Caco-2 (cell line): Measurements from ENCODE around the gene ZC3HAV1. TPM values are rescaled to one million over a fixed set of nuclear protein-coding genes. Genes with fewer than 3 reads are reported as not detected.
"Not testable (repeated sequence)": the region's sequence is repeated elsewhere in the genome, so short reads cannot be mapped to it uniquely, and the experiment has no call there.

Source experiments
- BruUV-seq: library from RNA; stranded (reverse); fragments of 400-500 nt; replicated peaks from 2 replicates; lab custom pipeline; 2021; lab: Mats Ljungman, UMichigan
- CTCF ChIA-PET: fragments of 300-600 bp; sonication (Branson Sonifier 250); formaldehyde crosslinking; loops from one replicate; lab custom pipeline; 2022; ENCODE audit warnings: antibody characterized with exemption; lab: Charles Lee
- POLR2A ChIA-PET: fragments of 300-600 bp; sonication (Branson Sonifier 250); formaldehyde crosslinking; loops from one replicate; lab custom pipeline; 2022; ENCODE audit warnings: antibody characterized with exemption; lab: Charles Lee
- DNase-seq, 2 experiments: peaks; one replicate each; pipeline versions ENCODE4 v3.0.0 to v3.0.0-alpha.2; 2020 to 2022
- H3K27me3 ChIP-seq: replicated peaks from 2 replicates; pipeline ENCODE4 v1.6.0; 2011; ENCODE audit warnings: low read length; ENCODE audit not compliant: control insufficient read depth, insufficient read depth
- H3K36me3 ChIP-seq: 2 replicates; pipeline ENCODE4 v1.5.1; 2011; ENCODE audit warnings: low read length; ENCODE audit not compliant: control insufficient read depth, insufficient read depth
- H3K4me1 ChIP-seq: fragments of 250-450 bp; sonication (Bioruptor Pico); 2 replicates; pipeline ENCODE4 v1.5.1; 2020; ENCODE audit warnings: mild to moderate bottlenecking
- H3K4me3 ChIP-seq: 2 replicates; pipeline ENCODE4 v1.5.1; 2011; ENCODE audit warnings: low read depth, mild to moderate bottlenecking, control low read depth, low read length
- H3K9me3 ChIP-seq: fragments of 250-450 bp; sonication (Bioruptor Pico); 2 replicates; pipeline ENCODE4 v1.5.1; 2020; ENCODE audit warnings: mild to moderate bottlenecking, moderate library complexity
- H3K27ac Mint-ChIP-seq: one replicate; pipeline ENCODE4 v1.8.0; 2022; ENCODE audit warnings: mixed read lengths; ENCODE audit not compliant: unreplicated experiment
- H3K27me3 Mint-ChIP-seq: one replicate; pipeline ENCODE4 v1.8.0; 2022; ENCODE audit warnings: mixed read lengths; ENCODE audit not compliant: insufficient read depth, unreplicated experiment
- H3K36me3 Mint-ChIP-seq: one replicate; pipeline ENCODE4 v1.8.0; 2022; ENCODE audit warnings: mild to moderate bottlenecking, mixed read lengths; ENCODE audit not compliant: insufficient read depth, unreplicated experiment
- H3K4me1 Mint-ChIP-seq: one replicate; pipeline ENCODE4 v1.8.0; 2022; ENCODE audit warnings: low read depth, mixed read lengths; ENCODE audit not compliant: unreplicated experiment
- H3K4me3 Mint-ChIP-seq: one replicate; pipeline ENCODE4 v1.8.0; 2022; ENCODE audit warnings: mild to moderate bottlenecking, moderate library complexity, mixed read lengths; ENCODE audit not compliant: unreplicated experiment
- H3K9me3 Mint-ChIP-seq: one replicate; pipeline ENCODE4 v1.8.0; 2022; ENCODE audit warnings: mixed read lengths; ENCODE audit not compliant: unreplicated experiment
- intact Hi-C: fragments of 100-400 bp; cut with micrococcal nuclease; formaldehyde crosslinking; loops from one replicate; pipeline ENCODE4 v1.10.0; 2022; ENCODE audit not compliant: unreplicated experiment
- total RNA-seq: library from RNA; stranded (reverse); gene quantifications from 2 replicates; pipeline ENCODE4 v1.2.3, GENCODE V29; 2022
- TF ChIP-seq, protein P1 (sequence below), 2 experiments: fragments of 200-600 bp in 1 of 2; IDR thresholded peaks; 1 replicate in 1 of 2; 2 replicates in 1 of 2; pipeline versions ENCODE4 v1.5.1 to v1.8.0; 2011 to 2022; ENCODE audit warnings: antibody characterized with exemption in 1 of 2, control low read depth in 1 of 2, inconsistent platforms in 1 of 2, low read depth in 1 of 2, low read length in 1 of 2, mild to moderate bottlenecking in 1 of 2, moderate library complexity in 1 of 2; ENCODE audit not compliant: insufficient read depth in 1 of 2, severe bottlenecking in 1 of 2, unreplicated experiment in 1 of 2

Gene ZC3HAV1
- total RNA-seq, 1 experiment from 2014 or later: 30.8 TPM

DNA sequence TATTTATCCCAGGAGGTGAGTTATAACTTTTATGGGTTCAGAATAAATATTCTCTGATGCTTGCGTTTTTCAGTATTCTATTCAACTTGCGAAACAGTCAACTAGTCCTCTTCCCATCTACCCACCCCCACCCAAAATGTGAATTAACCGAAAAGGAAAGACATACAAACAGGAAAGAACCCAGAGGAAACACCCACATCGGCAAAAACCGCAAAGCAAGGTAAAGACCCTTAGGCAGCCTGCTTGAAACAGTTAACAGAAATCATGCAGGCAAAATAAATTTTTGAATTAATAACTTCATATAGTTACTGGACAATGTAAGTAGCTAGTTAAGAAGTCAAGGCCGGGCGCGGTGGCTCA, 5.4 kb downstream of the ZC3HAV1 start:
- no peaks in the 10 kb centered on the region for H3K4me1 Mint-ChIP-seq
- Histone ChIP-seq H3K36me3 (no peaks in the 10 kb centered on the region), H3K9me3 (no peaks in the 10 kb centered on the region), H3K27me3 (no peaks in the 10 kb centered on the region), H3K4me3 (no peak overlapping the region), H3K4me1 (peaks cover 8% of the 10 kb centered on the region)
- BruUV-seq: no TSS peak
- POLR2A ChIA-PET: no interaction called here
- H3K27me3 Mint-ChIP-seq: no peaks in the 10 kb centered on the region
- no peaks in the 10 kb centered on the region for H3K9me3 Mint-ChIP-seq
- CTCF ChIA-PET: interaction anchor here (0.6 kb wide), 1 partner anchor 36 kb away, joined by 3 read pairs; no protein-coding TSS in a partner anchor
- DNase-seq: no peak
- TF ChIP-seq, protein P1, sequence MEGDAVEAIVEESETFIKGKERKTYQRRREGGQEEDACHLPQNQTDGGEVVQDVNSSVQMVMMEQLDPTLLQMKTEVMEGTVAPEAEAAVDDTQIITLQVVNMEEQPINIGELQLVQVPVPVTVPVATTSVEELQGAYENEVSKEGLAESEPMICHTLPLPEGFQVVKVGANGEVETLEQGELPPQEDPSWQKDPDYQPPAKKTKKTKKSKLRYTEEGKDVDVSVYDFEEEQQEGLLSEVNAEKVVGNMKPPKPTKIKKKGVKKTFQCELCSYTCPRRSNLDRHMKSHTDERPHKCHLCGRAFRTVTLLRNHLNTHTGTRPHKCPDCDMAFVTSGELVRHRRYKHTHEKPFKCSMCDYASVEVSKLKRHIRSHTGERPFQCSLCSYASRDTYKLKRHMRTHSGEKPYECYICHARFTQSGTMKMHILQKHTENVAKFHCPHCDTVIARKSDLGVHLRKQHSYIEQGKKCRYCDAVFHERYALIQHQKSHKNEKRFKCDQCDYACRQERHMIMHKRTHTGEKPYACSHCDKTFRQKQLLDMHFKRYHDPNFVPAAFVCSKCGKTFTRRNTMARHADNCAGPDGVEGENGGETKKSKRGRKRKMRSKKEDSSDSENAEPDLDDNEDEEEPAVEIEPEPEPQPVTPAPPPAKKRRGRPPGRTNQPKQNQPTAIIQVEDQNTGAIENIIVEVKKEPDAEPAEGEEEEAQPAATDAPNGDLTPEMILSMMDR (IDR thresholded peaks at IDR 0.05; ENCODE audit: insufficient read depth in 1 of 2, low read depth in 1 of 2, low read length in 1 of 2, severe bottlenecking in 1 of 2, unreplicated experiment in 1 of 2): no peak
- H3K4me3 Mint-ChIP-seq: no peak overlapping the region
- peaks cover 14% of the 10 kb centered on the region for H3K36me3 Mint-ChIP-seq
- intact Hi-C loops: no loop called here
- H3K27ac Mint-ChIP-seq: no peak overlapping the region

DNA sequence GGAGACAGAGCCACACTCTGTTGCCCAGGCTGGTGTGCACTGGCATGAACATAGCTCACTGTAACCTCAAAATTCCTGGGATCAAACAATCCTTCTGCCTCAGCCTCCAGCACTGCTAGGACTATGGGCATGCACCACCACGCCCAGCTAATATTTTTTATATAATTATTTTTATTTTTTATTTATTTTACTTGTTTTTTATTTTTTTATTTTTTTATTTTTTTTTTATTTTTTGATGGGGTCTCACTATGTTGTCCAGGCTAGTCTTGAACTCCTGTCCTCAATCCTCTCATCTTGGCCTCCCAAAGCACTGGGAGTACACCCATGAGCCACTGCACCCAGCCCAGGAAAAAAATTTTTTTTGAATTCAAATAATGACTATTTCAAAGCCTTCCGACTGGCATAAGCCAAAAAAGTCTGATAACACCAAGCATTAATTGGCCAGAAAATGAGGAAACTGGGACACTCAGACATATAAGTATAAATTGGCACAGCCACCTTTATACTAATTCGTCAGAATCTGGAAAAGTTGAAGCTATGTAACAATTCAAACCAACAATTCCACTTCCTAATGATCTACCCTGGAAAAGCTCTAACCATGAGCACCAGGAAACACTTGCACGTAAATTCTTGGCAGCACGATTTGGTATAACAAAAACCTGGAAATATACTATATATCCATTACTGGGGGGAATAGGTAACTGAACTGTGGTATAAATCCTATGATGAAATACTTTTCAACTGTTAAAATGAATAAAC, 6.3 kb downstream of the ZC3HAV1 start:
- no peak overlapping the region for H3K4me3 Mint-ChIP-seq
- H3K27ac Mint-ChIP-seq: no peak overlapping the region
- H3K9me3 ChIP-seq: no peaks in the 10 kb centered on the region
- intact Hi-C loops: no loop called here
- no TSS peak for BruUV-seq
- TF ChIP-seq, protein P1 (IDR thresholded peaks at IDR 0.05; ENCODE audit: insufficient read depth in 1 of 2, low read depth in 1 of 2, low read length in 1 of 2, severe bottlenecking in 1 of 2, unreplicated experiment in 1 of 2): no peak
- peaks cover 9% of the 10 kb centered on the region for H3K36me3 Mint-ChIP-seq
- H3K9me3 Mint-ChIP-seq: no peaks in the 10 kb centered on the region
- ChIA-PET POLR2A (no interaction called here), CTCF (interaction anchor here (0.5 kb wide), 1 partner anchor 194 kb away, joined by 4 read pairs; no protein-coding TSS in a partner anchor)
- no peak for DNase-seq
- H3K27me3 ChIP-seq: no peaks in the 10 kb centered on the region
- H3K27me3 Mint-ChIP-seq: no peaks in the 10 kb centered on the region
- H3K4me3 ChIP-seq: no peak overlapping the region
- peaks cover 8% of the 10 kb centered on the region for H3K4me1 ChIP-seq
- no peaks in the 10 kb centered on the region for H3K4me1 Mint-ChIP-seq
- no peaks in the 10 kb centered on the region for H3K36me3 ChIP-seq

DNA sequence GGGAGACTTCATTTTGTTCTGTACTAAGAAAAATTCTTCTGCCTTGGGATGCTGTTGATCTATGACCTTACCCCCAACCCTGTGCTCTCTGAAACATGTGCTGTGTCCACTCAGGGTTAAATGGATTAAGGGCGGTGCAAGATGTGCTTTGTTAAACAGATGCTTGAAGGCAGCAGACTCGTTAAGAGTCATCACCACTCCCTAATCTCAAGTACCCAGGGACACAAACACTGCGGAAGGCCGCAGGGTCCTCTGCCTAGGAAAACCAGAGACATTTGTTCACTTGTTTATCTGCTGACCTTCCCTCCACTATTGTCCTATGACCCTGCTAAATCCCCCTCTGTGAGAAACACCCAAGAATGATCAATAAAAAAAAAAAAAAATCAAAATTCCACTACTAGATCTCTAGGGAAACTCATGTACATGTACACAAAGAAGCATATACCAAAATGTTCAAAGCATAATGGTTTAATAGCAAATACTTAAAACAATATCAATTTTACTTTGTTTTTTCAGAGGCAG, 7.8 kb downstream of the ZC3HAV1 start:
- H3K27me3 ChIP-seq, H3K4me1 ChIP-seq, H3K27ac Mint-ChIP-seq, H3K9me3 ChIP-seq, intact Hi-C loops, CTCF ChIA-PET, H3K27me3 Mint-ChIP-seq, BruUV-seq, POLR2A ChIA-PET, H3K9me3 Mint-ChIP-seq, H3K36me3 ChIP-seq, H3K4me1 Mint-ChIP-seq, H3K4me3 Mint-ChIP-seq, H3K4me3 ChIP-seq, DNase-seq: not testable (repeated sequence)
- peaks cover 21% of the 10 kb centered on the region for H3K36me3 Mint-ChIP-seq
